ENCODE measurements around the gene LCE3C. TPM values are rescaled to one million over a fixed set of nuclear protein-coding genes. Genes with fewer than 3 reads are reported as not detected.

Gene LCE3C
- polyA plus RNA-seq, 3 donors: not detected

- Histone ChIP-seq H3K27ac (ENCODE audit: low read depth in 1 of 2, low read length in 2 of 2) (no peak overlapping the region), H3K4me1 (ENCODE audit: control insufficient read depth in 1 of 2, insufficient read depth in 2 of 2, low read length in 2 of 2) (no peaks in the 10 kb centered on the region), H3K9me3 (replicated peaks in 1 of 2; ENCODE audit: control insufficient read depth in 1 of 2, insufficient read depth in 1 of 2, low read length in 2 of 2) (no peaks in the 10 kb centered on the region), H3K27me3 (ENCODE audit: control insufficient read depth in 2 of 2, insufficient read depth in 2 of 2, low read length in 2 of 2) (no peaks in the 10 kb centered on the region), H3K36me3 (replicated peaks in 1 of 2; ENCODE audit: control insufficient read depth in 1 of 2, insufficient read depth in 2 of 2, low read length in 2 of 2) (no peaks in the 10 kb centered on the region), H3K4me2 (replicated peaks; ENCODE audit: extremely low read depth, low read length, poor library complexity, severe bottlenecking) (no peak overlapping the region), H4K20me1 (ENCODE audit: insufficient read depth, low read length) (no peaks in the 10 kb centered on the region), H3K9ac (ENCODE audit: insufficient read depth, low read length, poor library complexity, severe bottlenecking) (no peak overlapping the region), H2AFZ (ENCODE audit: insufficient read depth, low read depth, low read length, poor library complexity, severe bottlenecking) (no peak overlapping the region), H3K79me2 (ENCODE audit: insufficient read depth, low read length) (no peaks in the 10 kb centered on the region), H3K4me3 (replicated peaks in 1 of 3; ENCODE audit: low read depth in 2 of 3, low read length in 3 of 3) (no peak overlapping the region)
- WGBS (ENCODE audit: insufficient coverage): 65% methylated on average over 3 of the region's 14 CpGs
- TF ChIP-seq CTCF (IDR thresholded peaks at IDR 0.05): no peak
- Mint-ChIP-seq H3K9me3 (peaks cover 5 to 14% (median 11%) of the 10 kb centered on the region in 7 donors), H3K4me1 (no peaks in the 10 kb centered on the region), H3K27ac (peak overlapping the region in 1 of 7 donors; percentile 19), H3K27me3 (ENCODE audit: low read depth in 3 of 3) (peaks cover 0 to 5% (median 2%) of the 10 kb centered on the region in 3 donors), H3K36me3 (no peaks in the 10 kb centered on the region), H3K4me3 (no peak overlapping the region)
- DNase-seq: no peak
- intact Hi-C loops (cut with micrococcal nuclease): no loop called here
These were observed 34.4 kb upstream of the LCE3C start for GRCh38 chr1:152565535-152566215.

- Mint-ChIP-seq H3K4me3 (no peak within 1 kb of the TSS), H3K4me1 (no peaks in the 10 kb centered on the region), H3K9me3 (peaks cover 6 to 14% (median 11%) of the 10 kb centered on the region in 7 donors), H3K27ac (no peak within 1 kb of the TSS), H3K36me3 (no peaks in the 10 kb centered on the region), H3K27me3 (ENCODE audit: low read depth in 3 of 3) (peaks cover under 1 to 3% (median 2%) of the 10 kb centered on the region in 3 donors)
- intact Hi-C loops (cut with micrococcal nuclease): no loop called here
- Histone ChIP-seq H3K4me1 (ENCODE audit: control insufficient read depth in 1 of 2, insufficient read depth in 2 of 2, low read length in 2 of 2) (no peaks in the 10 kb centered on the region), H4K20me1 (ENCODE audit: insufficient read depth, low read length) (no peaks in the 10 kb centered on the region), H2AFZ (ENCODE audit: insufficient read depth, low read depth, low read length, poor library complexity, severe bottlenecking) (no peak within 1 kb of the TSS), H3K4me2 (replicated peaks; ENCODE audit: extremely low read depth, low read length, poor library complexity, severe bottlenecking) (no peak within 1 kb of the TSS), H3K36me3 (replicated peaks in 1 of 2; ENCODE audit: control insufficient read depth in 1 of 2, insufficient read depth in 2 of 2, low read length in 2 of 2) (no peaks in the 10 kb centered on the region), H3K27ac (ENCODE audit: low read depth in 1 of 2, low read length in 2 of 2) (no peak within 1 kb of the TSS), H3K9ac (ENCODE audit: insufficient read depth, low read length, poor library complexity, severe bottlenecking) (no peak within 1 kb of the TSS), H3K9me3 (replicated peaks in 1 of 2; ENCODE audit: control insufficient read depth in 1 of 2, insufficient read depth in 1 of 2, low read length in 2 of 2) (peaks cover 0 to 1% of the 10 kb centered on the region in 2 donors), H3K4me3 (replicated peaks in 1 of 3; ENCODE audit: low read depth in 2 of 3, low read length in 3 of 3) (no peak within 1 kb of the TSS), H3K79me2 (ENCODE audit: insufficient read depth, low read length) (no peaks in the 10 kb centered on the region), H3K27me3 (ENCODE audit: control insufficient read depth in 2 of 2, insufficient read depth in 2 of 2, low read length in 2 of 2) (no peaks in the 10 kb centered on the region)
- no peak for TF ChIP-seq CTCF (IDR thresholded peaks at IDR 0.05)
- WGBS (ENCODE audit: insufficient coverage): 67% methylated on average over 1 of the region's 1 CpG
- no peak for DNase-seq
These were observed 33.4 kb upstream of the LCE3C start, which contains the start of gene LCE3E for GRCh38 chr1:152566681-152567080. LCE3E (minus strand) TSS chr1:152566780; CDS start chr1:152566208, 572 bp downstream.

Data from CD14-positive monocyte (primary cell).